Erythroblast (primary cell): ENCODE measurements around the gene DDX11.

Experiments
- GATA1 ChIP-seq: IDR thresholded peaks from 2 replicates; pipeline ENCODE4 v1.6.1; 2011; ENCODE audit warnings: low read depth, mild to moderate bottlenecking, control low read depth, low read length, moderate library complexity
- POLR2A ChIP-seq: IDR thresholded peaks from 2 replicates; pipeline ENCODE4 v1.6.1; 2011; ENCODE audit warnings: mild to moderate bottlenecking, low read length

DNA sequence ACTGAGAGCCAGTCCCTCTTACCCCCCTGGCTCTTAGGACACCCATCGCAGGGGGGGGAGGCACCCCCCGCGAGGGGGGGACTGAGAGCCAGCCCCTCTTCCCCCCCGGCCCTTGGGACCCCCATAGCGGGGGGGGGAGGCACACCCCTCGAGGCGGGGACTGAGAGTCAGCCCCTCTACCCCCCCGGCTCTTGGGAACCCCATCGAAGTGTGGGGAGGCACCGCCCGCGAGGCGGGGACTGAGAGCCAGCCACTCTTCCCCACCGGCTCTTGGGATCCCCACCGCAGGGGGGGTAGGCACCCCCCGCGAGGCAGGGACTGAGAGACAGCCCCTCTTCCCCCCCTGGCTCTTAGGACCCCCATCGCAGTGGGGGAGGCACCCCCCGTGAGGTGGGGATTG, 48.8 kb downstream of the DDX11 start:
- TF ChIP-seq POLR2A (no peak), GATA1 (no peak)
